Posterior vena cava (tissue), 2 donors: ENCODE results near the gene SPEN. TPM values are rescaled to one million over a fixed set of nuclear protein-coding genes. Genes with fewer than 3 reads are reported as not detected.
"Not testable (repeated sequence)": the region's sequence is repeated elsewhere in the genome, so short reads cannot be mapped to it uniquely, and the experiment has no call there.

Experiments used
- DNase-seq: peaks from one replicate; pipeline ENCODE4 v3.0.0-alpha.2; 2020; ENCODE audit warnings: low spot score
- intact Hi-C, 2 donors: fragments of 100-400 bp; cut with DNase I; formaldehyde crosslinking; loops; one replicate each; pipeline versions ENCODE4 v1.14.1 to v1.14.2; 2022 to 2023
- total RNA-seq, 2 donors: library from RNA; stranded (reverse); fragmentation: NEBNext Ultra II Directional; extraction: Animal tissue kit (Norgen Biotek cat#: 25700); gene quantifications; one replicate each; pipeline ENCODE4 v1.2.1, GENCODE V29; 2021
- donor health status: DM: yes; HTN: yes; CAD: no.
- donor health status: DM: yes; HTN: yes; CAD: no.

Gene SPEN
- total RNA-seq, 2 donors from 2014 or later = 59.9 to 68.5 TPM

DNA sequence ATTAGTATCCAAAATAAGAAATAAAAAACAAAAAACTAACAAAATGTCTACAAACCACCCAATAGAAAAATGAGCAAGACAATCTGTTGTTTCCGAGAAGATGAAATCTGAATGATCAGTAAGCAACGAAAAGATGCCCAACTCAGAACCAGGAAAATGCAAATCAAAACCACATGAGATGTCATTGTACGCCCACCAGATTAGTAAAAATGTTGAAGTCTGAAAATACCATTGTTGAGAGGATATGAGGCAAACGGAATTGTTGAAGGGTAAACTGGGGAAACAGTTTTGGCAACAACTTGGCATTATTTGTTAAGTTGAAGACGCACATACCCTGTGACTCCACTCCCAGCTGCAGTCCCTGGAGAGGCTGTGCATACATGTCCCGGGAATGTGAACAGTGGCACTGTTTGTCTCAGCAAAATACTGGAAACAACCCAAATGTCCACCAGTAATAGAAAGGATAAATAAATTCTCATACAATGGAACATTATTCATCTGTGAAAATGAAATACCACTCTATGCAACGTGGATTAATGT, 117.8 kb downstream of the SPEN start:
- intact Hi-C loops = no loop called here
- no peak for DNase-seq

DNA sequence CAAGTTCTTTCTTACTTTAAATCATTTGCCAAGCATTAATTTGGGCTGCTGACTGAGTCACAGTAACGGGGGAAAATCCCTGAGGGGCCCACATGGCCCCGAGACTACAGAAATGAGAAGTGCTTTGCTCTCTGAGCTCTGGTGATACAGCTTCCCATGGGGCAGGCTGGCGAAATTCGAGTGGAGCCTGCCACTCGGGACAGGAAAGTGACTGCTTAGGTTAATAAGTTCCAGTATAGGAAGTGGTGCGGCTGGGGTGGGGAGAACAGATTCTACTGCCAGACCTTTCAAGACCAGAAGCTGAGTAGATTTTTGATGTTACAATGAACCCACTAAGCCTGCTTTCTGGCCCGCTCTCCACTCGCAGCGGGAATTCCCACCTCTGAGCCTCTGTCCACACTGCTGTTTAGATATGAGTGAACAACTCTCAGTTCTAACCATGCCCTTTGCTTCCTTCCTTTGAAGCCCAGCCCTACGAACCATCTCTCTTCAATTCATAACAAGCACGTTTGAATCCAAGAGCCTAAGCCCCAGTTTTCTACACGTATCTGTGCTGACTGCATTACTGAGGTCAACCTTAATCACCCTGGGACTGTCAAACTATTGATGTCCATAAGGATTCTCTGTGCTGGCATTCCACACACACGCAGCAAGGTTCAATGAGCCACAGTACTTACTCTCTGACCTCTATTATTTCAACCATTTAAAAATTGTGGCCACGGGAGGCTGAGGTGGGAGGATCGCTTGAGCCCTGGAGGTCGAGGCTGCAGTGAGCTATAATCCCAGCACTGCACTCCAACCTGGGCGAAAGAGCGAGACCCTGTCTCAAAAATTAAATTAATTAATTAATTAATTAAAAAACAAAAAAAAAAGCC, 118.8 kb downstream of the SPEN start:
- intact Hi-C loops = no loop called here
- no peak for DNase-seq

DNA sequence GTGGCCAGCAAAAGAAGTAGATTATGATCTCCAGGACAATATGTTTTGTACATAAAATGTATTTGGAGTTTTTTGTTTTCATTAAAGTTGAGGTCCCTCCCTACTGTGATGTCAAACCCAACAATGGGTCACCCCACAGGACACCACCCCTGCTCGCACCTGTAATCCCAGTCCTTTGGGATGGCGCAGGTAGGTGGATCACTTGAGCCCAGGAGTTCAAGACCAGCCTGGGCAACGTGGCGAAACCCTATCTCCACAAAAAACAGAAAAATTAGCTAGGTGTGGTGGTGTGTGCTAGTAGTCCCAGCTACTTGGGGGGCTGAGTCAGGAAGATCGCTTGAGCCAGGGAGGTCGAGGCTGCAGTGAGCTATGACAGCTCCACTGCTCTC, 119.4 kb downstream of the SPEN start:
- intact Hi-C loops = no loop called here
- no peak for DNase-seq

- DNase-seq = no peak
- intact Hi-C loops = no loop called here
Measured at GRCh38 chr1:15968172-15968571, 120.7 kb downstream of the SPEN start.

DNA sequence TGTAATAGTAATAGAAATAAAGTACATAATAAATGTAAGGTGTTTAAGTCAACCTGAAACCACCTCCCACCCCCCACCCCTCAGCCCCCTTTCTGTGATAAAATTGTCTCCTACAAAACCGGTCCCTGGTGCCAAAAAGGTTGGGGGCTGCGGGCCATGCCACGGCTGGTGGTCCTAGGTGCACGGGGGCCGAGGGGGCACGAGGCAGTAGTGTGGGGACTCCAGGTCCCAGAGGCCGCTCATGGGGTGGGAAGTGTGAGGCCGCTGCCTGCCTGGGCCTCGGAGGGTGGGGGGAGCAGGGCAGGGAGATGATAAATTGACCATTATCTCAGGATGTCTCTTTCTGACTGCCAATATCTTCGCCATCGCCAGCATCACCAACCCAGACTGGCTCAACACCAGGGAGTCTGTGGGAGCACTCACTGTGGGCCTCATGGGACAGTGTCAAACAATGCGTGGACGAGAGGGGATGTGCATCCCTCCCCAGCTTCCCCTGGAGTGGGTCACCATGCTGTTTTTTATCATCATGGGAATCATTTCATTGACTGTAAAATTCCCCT, 121.9 kb downstream of the SPEN start:
- intact Hi-C loops = no loop called here
- no peak for DNase-seq

DNA sequence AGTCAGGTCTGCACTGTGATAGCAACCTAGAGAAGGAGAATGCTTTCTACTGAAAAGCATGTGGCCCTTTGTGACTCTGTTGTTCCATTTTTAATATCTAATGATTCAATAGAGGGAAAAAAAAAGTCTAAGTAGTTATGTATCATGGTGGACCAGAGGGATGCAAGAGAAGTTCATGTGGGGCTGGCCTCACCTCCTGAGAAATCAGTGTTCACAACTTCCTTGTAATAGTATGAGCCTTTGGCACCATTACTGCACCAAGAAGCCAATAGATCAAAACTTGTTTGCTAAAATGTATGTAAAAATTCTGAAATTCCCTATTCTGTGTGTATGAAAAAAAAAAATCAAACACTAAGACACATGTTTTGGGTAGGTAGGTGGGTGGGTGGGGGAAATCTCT, 123.4 kb downstream of the SPEN start:
- intact Hi-C loops = no loop called here

DNA sequence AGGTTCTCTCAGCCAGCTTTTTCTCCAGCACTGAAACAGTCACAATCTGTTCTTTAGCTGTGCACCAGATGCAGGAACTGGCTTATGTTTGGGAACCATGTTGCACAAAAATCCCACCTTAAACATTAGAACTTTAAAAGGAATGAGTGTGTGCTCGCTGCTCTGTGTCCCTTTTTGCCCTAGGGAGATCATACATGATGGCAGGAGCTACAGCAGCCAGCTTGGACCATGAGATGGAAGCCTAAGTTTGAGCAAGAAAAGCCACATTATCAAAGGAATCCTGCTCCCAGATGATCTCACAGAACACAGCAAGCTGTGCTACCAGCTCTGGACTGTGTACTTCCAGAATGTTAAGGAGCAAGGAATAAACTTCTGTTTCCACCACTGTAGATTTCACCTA, 124.9 kb downstream of the SPEN start:
- intact Hi-C loops = no loop called here
- DNase-seq = peak; percentile 5

More for the DNA sequence above, 123.4 kb downstream of the SPEN start:
- DNase-seq = no peak

- DNase-seq = peak; percentile 3
- intact Hi-C loops = no loop called here
Measured at GRCh38 chr1:15973772-15974171, 126.3 kb downstream of the SPEN start.

GRCh38 chr1:15974855-15975254, 127.3 kb downstream of the SPEN start:
- DNase-seq = no peak
- intact Hi-C loops = no loop called here

- intact Hi-C loops = no loop called here
- DNase-seq = peak; percentile 85
Measured at GRCh38 chr1:15975358-15975804, 127.9 kb downstream of the SPEN start.

- DNase-seq = peak; percentile 99
- intact Hi-C loops = no loop called here
Measured at GRCh38 chr1:15975805-15976680, 128.5 kb downstream of the SPEN start, which contains the start of gene ZBTB17. TSS of gene ZBTB17 (minus strand) at chr1:15976101. CDS start at chr1:15948495, 27,606 bp downstream.

- intact Hi-C loops, DNase-seq: not testable (repeated sequence)
Measured at GRCh38 chr1:15977947-15978346, 130.4 kb downstream of the SPEN start.

DNA sequence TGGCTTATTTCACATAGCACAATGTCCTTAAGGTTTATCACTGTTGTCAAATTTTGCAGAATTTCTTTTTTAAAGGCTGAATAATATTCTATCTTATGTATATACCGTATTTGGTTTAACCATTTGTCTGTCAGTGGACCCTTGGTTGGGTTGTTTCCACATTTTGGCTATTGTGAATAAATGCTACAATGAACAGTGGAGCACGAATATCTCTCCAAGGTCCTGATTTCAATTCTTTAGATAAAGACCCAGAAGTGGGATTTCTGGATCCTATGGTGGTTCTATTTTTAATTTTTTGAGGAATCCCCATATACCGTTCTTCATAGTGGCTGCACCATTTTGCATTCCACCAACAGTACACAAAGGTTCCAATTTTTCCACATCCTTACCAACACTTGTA, 134.2 kb downstream of the SPEN start:
- no peak for DNase-seq
- intact Hi-C loops = no loop called here

GRCh38 chr1:15983275-15983674, 135.8 kb downstream of the SPEN start:
- intact Hi-C loops = no loop called here
- peak; percentile 1 for DNase-seq

DNA sequence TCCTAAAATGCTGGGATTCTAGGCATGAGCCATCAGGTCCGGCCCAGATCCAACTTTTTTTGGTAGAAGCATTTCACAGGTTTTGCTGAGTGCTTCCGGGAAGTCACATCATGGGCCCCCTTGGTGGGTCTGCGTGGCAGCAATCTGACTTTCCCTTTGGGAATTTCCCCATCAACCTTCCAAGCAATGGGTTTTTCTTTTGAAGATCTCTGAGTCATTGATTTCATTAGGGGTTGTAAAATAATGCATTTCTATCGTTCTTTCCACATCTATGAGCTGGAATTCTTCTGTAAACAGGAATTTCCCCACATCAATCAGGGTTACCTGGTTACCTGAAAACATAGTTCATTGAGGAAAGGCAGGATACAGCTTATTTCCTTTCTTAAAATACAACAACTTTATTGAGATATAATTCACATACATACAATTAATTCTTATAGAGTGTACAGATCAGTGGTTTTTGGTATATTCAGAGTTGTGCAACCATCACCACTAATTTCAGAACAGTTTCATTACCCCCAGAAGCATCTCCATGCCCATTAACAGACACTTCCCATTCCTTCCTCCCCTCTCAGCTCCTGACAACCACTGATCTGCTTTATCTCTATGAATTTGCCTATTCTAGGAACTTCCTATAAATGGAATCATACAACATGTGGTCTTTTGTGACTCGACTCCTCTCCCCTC, 138.2 kb downstream of the SPEN start:
- DNase-seq = peak; percentile 26
- intact Hi-C loops = no loop called here

GRCh38 chr1:15988856-15989736, 141.6 kb downstream of the SPEN start:
- intact Hi-C loops = no loop called here

GRCh38 chr1:15989776-15990175, 142.3 kb downstream of the SPEN start:
- intact Hi-C loops = loop anchor here in 1 of 2 donors (5.0 kb wide), 1 partner anchor 197 kb away; no protein-coding TSS in a partner anchor
- peak; percentile 72 for DNase-seq

More at GRCh38 chr1:15988856-15989736, 141.6 kb downstream of the SPEN start:
- DNase-seq = peak; percentile 76
